Measurements from ENCODE around the gene ZDHHC18.

GRCh38 chr1:26831059-26831458, 4.6 kb downstream of the ZDHHC18 start:
- TF ChIP-seq CTCF (IDR thresholded peaks at IDR 0.05; ENCODE audit: low read depth, low read length): no peak
- TF ChIP-seq EZH2phosphoT487 (IDR thresholded peaks at IDR 0.05; ENCODE audit: low read depth): no peak

Measured in OCI-LY3 (cell line).